GDM1 (cell line): ENCODE measurements around the gene NDUFA3.

ENCODE experiments used
- DNase-seq: peaks from one replicate; lab custom pipeline; 2025; lab: John Stamatoyannopoulos, UW

The NDUFA3 gene

DNA sequence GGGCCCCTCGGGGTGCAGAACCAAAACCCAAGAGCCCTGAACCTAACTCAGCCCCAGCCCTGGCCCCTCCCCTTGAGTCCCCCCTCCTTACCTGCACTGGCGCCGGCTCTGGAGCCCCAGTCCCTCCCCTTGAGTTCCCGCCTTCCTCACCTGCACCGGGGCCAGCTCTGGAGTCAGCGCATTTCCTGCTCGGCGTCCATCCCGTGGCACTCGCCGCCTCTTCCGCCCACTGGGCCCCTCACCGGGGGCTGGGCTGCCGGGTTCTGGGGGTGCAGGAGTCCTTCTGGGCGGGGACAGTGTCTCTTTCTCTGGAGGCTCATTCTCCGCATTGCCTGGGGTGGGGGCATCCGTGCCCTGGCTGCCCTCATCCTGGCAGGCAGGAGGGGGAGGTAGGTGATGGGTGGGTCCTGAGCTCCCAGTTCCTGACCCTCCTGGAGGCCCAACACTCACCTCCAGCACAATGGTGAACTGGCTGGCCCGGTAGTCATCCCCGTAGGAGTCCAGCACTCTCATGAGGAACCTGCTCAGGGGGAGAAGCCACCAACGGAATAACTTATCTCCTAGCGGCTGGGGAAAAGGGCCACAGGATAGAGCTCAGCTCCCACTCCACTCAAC, 5.3 kb downstream of the NDUFA3 start:
- DNase-seq, result no peak

DNA sequence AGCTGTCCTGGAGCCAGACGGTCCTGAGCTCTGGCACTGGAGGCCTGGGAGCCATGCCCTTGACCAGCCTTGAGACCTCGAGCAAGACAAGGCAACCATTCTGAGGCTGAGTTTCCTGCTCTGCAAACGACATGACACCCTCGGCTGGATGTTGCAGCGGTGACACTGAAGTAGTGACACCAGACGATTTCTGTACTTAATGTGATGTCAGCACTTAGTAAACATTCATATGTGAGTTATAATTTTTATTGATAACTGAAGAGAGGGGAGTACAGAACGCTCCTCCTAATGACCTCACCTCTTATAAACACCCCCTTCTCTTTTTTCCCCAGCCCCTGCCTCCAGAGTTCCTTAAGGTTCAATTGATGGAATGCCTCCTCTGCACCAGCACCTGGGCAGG, 5.8 kb downstream of the NDUFA3 start:
- DNase-seq, result no peak

DNA sequence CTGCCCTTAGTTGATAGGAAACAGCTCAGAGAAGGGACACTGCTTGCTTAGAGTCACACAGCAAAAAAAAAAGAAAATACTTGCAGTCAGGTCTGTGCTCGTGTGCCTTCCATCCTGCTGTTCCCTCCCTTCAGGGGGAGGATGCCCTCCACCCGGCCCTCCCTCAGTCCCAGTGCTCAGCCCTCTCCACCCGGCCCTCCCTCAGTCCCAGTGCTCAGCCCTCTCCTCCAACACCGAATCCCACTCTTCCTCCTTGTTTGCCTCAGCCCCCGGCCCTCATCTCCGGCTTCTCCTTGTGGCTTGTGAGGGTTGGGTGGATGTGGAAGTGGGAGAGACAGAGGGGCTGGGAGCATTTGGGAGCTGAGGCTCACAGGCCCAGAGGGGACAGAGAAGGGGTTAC, 7.0 kb downstream of the NDUFA3 start:
- DNase-seq, result no peak

DNA sequence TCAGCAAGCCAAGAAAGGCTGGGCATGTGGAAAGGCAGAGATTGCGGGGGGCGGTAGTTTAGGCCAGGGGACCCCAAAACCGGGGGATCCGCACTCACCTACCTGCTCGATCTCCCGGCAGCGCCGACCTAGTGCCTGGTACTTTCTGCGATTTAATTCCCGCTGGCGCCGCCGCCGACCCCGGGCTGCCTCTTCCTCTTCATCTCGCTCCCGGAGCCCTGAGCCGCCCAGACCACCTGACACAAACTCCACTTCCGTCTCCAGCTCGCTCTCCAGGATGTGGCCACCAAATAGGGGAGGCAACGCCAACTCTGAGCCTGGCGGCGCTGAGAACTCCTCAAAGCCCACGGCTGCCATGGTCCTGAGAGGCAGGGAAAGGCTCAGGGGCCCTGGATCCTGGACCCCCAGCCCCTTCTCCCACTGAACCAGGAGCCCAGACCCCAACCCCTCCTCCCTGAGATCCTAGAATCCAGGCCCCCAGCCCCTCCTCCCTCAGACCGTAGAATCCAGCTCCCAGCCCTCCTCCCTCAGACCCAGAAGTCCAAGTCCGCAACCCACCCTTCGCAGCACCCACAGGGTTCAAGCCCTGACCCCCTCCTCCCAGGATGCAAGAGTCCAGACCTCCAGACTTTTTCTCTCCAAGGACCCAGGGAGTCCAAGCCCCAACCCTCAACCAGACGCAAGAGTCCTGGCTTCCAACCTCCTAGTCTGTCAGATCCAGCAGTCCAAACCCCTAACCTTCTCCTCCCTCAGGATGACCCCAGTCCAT, 11.9 kb downstream of the NDUFA3 start:
- peak; percentile 47 for DNase-seq

DNA sequence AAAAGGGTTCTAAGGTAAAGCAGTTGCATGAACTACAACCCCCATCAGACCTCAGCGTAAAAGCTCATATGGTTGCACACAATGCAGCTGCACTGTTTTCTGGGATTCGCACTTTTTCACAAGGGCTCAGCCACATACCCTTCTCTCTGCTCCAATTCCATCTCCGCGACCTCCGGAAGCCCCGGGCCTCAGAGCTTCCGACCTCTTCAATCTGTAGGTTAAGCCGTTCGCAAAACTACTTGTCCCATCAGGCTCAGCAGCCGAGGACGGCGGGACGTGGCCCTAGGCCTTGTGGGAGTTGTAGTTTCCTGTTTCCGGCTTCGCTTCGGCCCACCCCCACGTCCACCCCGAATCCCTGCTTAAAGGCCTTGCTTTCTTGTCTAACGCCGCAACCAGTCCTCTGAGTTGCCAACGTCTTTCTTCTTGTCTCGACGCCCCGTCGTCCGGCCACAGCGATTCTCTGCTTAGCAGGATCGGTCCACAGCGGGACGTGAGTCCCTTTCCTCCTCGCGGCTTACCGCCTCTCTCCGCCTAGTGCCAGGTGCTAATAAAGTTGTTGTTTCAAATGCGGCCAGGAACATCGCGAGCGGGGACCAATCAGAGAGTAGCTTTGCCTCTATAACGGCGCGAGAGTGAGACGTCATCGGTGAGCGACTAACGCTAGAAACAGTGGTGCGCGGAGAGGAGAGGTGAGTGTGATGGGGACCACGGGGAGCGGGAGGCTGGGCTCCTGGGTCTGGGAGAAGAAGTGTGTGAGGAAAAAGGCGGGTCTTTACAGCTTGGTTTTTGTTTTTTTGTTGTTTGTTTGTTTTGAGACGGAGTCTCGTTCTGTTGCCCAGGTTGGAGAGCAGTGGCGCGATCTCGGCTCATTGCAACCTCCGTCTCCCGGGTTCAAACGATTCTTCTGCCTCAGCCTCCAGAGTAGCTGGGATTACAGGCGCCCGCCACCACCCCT, 12.7 kb downstream of the NDUFA3 start, which contains the start of the genes PRPF31 and TFPT:
Gene PRPF31 (plus strand): TSS at position 646 of the 955 bp plus-strand sequence. CDS start 2,525 bp downstream, outside the sequence.
Gene TFPT (minus strand): TSS at position 549 of the 955 bp plus-strand sequence. CDS start 388 bp downstream, at position 161.
- peak; percentile 93 for DNase-seq

DNA sequence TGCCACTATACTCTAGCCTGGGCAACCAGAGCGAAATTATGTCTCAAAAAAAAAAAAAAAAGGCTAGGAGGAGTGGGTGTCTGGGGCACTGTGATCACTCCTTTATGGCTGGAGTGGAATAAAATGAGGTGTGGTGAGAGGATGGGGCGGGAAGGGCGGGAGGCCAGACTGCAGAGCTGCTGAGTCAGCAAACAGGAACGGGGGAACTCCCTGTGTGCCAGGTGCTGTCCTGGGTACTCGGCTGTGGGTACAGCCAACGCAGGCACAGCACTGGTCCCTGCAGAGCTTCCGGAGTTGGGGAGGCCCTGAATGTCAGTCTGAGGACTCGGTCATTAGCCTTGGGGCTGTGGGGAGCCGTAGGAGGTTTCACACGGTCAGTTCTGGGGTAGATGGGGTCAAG, 18.6 kb downstream of the NDUFA3 start:
- DNase-seq, result no peak

DNA sequence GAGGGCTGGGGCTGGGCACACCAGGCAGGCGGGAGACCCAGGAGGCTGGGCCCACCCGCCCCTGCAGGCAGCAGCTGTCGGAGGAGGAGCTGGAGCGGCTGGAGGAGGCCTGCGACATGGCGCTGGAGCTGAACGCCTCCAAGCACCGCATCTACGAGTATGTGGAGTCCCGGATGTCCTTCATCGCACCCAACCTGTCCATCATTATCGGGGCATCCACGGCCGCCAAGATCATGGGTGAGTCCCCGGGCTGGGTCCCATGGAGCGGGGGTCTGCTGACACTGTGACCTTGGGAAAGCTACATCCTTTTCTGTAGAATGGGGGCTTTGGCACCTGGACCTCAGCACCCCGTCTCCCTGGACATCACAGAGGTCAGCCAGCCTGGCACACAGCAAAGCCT, 21.0 kb downstream of the NDUFA3 start:
- DNase-seq, result no peak

DNA sequence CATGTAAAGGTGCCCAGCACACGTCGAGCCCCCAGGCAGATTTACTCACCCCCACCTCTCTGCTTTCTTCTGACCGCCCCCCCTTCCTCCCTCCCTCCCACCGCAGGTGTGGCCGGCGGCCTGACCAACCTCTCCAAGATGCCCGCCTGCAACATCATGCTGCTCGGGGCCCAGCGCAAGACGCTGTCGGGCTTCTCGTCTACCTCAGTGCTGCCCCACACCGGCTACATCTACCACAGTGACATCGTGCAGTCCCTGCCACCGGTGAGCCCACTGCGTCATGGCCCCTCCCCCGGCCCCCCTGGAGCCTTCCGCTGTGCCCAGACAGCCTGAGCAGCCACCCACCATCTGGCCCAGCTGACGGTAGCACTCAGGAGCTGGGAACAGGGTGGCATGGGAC, 21.7 kb downstream of the NDUFA3 start:
- no peak for DNase-seq

DNA sequence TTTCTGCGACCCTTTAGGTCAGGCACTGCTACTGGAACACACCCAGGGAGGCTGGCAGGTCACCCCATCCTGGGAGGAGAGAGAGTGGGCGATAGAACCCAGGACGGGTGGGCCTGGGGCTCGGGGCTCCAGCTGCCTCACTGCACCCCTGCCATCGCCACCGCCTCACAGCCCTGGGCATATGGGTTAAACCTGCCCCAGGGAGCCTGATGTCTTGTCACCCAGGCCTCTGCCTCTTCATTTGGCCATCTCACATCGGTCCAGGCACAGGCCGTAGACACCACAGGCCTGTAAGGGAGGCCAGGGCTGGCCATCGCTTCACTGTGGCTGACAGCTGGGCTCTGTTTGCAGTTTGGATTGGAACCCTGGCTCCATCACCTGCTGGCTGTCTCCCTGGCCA, 23.1 kb downstream of the NDUFA3 start:
- DNase-seq, result no peak

DNA sequence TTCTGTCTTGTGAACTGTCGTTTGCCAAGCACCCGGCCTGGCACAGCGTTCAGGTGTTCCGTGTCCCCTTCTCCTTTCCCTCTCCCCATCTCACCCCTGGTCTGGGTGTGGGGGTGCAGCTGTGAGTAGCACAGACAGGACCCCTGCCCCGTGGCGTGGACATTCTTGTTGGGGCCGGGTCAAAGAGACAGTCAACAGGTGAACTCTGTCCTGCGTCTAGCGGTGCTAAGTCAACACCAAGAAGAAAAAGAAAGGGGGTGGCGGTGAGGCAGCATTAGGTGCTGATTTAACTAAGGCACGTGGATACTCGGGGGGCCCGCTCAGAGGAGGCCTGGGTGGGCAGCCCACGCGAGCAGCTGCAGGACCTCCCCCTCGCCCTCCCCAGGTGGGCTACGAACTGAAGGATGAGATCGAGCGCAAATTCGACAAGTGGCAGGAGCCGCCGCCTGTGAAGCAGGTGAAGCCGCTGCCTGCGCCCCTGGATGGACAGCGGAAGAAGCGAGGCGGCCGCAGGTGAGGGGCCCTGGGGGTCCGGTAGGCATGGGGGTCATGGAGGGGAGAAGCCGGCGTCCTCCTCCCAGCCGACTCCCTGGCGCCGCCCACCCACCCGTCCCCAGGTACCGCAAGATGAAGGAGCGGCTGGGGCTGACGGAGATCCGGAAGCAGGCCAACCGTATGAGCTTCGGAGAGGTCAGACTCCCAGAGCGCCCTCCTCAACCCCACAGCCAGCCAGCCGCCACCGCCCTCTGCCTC, 25.2 kb downstream of the NDUFA3 start:
- DNase-seq, result no peak

DNA sequence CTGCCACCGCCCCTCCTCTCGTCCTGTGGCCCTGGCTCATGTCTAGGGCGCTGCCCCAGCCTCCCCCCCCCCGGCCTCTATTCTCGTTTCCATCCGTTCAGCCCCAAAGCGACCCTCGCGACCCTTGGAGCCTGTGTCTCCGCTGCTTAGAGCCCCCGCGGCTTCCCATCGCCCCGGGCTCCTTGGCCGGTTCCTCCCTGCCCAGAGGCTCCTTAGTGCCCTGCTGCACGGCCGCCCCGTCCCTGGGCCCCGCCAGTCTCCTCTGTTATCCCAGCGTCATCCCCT, 25.7 kb downstream of the NDUFA3 start:
- DNase-seq, result no peak

DNA sequence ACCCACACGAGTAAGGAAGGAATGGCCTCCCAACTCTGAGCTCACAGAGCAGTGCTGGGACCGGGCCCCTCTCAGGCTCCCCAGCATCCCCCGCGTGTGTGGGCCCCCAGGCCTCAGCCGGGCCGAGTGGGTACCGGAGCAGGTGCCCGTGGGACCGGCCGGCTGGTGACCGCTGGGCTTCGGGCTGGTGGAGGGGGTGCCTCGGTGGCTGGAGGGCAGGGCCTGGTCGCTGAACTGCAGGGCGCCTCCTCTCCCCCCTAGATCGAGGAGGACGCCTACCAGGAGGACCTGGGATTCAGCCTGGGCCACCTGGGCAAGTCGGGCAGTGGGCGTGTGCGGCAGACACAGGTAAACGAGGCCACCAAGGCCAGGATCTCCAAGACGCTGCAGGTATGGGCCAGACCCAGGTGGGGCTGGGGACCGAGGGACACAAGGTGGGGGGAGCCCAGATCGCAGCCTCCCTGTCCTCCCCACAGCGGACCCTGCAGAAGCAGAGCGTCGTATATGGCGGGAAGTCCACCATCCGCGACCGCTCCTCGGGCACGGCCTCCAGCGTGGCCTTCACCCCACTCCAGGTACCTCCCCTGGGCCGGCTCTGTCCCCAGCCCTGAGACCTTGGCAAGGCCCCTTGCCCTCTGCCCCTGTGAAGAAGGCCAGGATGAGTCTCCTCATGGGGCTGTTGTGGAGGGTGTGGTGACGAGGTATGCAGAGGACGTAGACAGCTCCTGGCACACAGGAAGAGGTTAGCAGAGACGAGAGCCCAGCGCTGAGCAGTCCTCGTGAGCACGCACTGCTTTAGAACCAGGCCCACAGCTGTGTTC, 26.4 kb downstream of the NDUFA3 start:
- DNase-seq, result no peak

DNA sequence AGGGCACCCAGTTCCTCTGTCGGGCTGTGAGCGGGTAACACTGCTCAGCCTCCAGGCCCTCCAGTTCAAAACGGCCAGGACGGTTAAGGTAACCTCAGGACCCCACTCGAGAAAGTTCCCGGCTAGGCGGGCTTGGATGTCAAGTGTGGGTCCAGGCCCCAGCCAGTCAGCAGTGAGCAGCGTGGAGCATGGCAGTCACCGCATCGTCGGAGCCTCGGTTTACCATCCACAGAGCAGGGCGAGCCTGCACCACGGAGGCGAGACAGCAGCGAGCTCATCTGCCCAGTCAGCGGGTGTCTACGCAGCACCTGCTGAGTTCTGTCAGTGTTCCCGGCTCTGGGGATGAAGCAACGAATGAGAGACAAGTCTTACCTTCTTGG, 27.0 kb downstream of the NDUFA3 start:
- no peak for DNase-seq

DNA sequence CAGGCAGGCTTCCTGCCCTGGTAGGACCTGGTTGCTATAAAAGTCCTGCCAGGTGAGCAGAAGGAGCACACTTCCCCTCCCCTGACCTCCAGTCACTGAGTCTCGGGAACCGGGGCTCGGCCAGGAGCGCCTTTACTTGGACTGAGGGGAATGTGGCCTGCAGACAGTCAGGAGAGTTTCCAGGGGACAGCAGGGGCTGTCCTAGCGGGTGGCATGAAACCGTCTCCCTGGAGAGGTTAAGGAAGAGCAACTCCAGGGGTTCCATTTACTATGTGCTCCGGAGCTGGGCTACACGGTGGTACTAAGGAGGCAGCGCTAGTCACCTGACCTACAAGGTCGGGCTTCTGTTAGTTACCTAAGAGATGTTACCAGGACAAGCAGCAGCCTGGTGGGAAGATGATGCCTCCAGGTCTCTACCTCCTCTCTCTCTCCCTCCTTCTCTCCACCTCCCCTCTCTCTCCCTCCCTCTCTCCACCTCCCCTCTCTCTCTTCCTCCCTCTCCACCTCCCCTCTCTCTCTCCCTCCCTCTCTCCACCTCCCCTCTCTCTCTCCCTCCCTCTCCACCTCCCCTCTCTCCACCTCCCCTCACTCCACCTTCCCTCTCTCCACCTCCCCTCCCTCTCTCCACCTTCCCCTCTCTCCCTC, 30.8 kb downstream of the NDUFA3 start:
- DNase-seq, result peak; percentile 25

DNA sequence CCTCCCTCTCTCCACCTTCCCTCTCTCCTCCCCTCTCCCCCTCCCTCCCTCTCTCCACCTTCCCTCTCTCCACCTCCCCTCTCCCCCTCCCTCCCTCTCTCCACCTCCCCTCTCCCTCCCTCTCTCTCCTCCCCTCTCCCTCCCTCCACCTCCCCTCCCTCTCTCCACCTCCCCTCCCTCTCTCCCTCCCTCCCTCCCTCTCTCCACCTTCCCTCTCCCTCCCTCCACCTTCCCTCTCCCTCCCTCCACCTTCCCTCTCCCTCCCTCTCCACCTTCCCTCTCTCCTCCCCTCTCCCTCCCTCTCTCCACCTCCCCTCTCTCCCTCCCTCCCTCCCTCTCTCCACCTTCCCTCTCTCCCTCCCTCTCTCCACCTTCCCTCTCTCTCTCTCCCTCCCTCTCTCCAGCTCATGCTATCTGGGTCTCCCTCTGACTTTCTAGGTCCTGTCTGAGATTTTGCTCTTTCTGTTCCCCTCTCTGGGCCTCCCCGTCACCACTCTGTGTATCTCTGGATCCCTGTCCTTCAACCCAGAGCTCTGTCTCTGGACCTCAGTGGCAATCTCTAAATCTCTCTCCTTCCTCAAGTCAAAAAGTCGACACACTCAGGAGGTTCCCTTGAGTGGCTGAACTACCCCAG, 31.4 kb downstream of the NDUFA3 start:
- DNase-seq, result no peak

DNA sequence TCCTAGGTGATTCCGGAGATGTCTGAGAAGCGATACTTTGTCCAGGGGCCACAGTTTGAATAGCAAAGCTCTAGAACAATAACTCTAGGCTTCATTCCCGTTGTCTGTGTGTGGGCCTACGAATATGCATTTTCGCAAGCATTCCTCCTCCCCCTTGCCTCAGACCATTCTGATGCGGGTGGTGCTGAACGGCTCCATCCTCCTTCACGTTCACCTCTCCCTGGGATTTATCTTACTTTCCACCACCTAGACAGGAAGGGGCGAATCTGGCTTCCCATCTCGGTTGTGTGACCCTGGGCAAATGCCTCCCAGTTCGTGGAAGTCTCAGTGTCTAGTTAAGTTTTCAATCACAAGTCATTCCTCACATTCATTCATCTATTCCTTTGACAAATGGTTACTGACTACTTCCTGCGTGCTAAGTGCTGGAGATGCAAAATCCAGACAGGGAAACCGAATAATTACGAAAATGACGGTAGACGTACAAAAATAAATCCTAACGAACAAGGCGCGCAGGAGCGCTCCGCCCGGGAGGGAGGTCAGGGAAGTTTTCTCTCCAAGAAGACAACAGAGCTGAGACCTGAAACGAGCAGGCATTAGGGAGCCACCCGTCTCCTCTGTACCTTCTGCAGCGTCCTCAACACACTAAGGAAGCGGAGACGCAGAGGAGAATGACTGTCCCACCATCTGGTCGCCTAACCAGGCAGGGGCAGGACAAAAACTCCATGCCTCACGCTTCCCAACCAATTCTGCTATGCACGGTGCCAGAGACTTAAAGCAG, 33.6 kb downstream of the NDUFA3 start:
- peak; percentile 31 for DNase-seq

DNA sequence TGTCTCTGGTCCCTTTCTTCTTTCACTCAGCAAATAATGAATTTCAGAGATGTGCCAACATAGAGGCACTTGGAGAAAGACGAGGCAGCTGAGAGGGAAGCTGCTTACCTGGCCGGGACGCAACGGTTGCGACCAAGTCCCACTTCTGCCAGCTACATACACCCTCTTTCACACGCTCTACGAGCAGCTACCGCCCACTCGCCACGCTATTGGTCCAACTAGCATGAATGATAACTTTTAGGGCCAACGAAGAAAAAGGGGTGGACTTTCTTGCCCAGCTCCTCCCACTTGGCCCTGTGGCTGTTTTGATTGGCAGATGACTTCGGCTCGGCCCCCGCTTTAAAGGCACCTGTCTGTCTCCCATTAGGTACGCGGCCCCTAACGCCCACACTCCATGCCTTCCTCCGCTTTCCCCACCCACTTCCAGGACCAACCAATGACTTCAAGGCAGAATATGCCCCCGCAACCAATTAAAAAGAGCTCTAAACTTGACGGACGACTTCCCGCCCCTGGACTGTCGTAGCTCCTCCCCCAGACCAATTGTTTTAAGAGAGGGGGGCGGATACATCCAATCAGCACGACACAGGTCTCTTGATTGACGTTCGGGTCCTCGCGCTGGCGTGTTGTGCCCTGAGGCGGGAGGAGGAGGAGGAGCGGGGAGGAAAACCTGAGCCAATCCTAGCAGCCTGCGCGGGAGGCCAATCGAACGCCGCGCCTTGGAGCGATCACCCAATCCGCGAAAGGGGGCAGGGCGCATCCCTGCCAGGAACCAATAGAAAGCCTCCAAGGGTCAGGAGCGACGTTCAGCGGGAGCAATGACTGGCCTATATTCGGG, 34.4 kb downstream of the NDUFA3 start:
- peak; percentile 100 for DNase-seq
